ENCODE measurements around the gene KARS1. TPM values are rescaled to one million over a fixed set of nuclear protein-coding genes. Genes with fewer than 3 reads are reported as not detected.

The KARS1 gene
- total RNA-seq, 2 experiments from 2014 or later, result 126 to 172 TPM

GRCh38 chr16:75687361-75687760 is 39.9 kb upstream of the KARS1 start:
- no peak overlapping the region for H3K27ac ChIP-seq (ENCODE audit: low read depth, low read length, poor library complexity, severe bottlenecking)
- no peak overlapping the region for H2AFZ ChIP-seq (ENCODE audit: low read length)
- no peaks in the 10 kb centered on the region for H3K4me1 ChIP-seq (ENCODE audit: insufficient read depth, low read length, poor library complexity, severe bottlenecking)
- no peaks in the 10 kb centered on the region for H3K36me3 ChIP-seq (ENCODE audit: insufficient read depth, low read length)
- no peak for DNase-seq (ENCODE audit: low spot score)
- 0 out of 2 replicates have a peak, but pooled peaks cover 8% of the 10 kb centered on the region for H3K9me3 ChIP-seq (ENCODE audit: low read length)
- H3K4me2 ChIP-seq (ENCODE audit: low read length), result no peak overlapping the region
- ChIA-PET CTCF (ENCODE audit: unreplicated experiment) (no interaction called here), POLR2A (no interaction called here)
- no peak overlapping the region for H3K4me3 ChIP-seq (ENCODE audit: low read depth, low read length, poor library complexity, severe bottlenecking)
- intact Hi-C loops (cut with micrococcal nuclease; ENCODE audit: unreplicated experiment), result no loop called here
- no peak for TF ChIP-seq EZH2phosphoT487 (IDR thresholded peaks at IDR 0.05; ENCODE audit: borderline replicate concordance, low read depth, low read length)
- no peak for TF ChIP-seq CTCF (conservative IDR thresholded peaks at IDR 0.05; ENCODE audit: low read length)
- H3K79me2 ChIP-seq (ENCODE audit: insufficient read depth, low read depth, low read length), result no peaks in the 10 kb centered on the region
- H3K9me2 ChIP-seq (ENCODE audit: insufficient read depth, low read length), result no peaks in the 10 kb centered on the region
- no TSS peak for BruUV-seq (replicated peaks)
- H4K20me1 ChIP-seq (ENCODE audit: insufficient read depth, low read length), result no peaks in the 10 kb centered on the region

- Histone ChIP-seq H4K20me1 (ENCODE audit: insufficient read depth, low read length) (no peaks in the 10 kb centered on the region), H3K9me2 (ENCODE audit: insufficient read depth, low read length) (no peaks in the 10 kb centered on the region), H3K4me1 (ENCODE audit: insufficient read depth, low read length, poor library complexity, severe bottlenecking) (no peaks in the 10 kb centered on the region), H3K79me2 (ENCODE audit: insufficient read depth, low read depth, low read length) (no peaks in the 10 kb centered on the region), H3K4me3 (ENCODE audit: low read depth, low read length, poor library complexity, severe bottlenecking) (no peak overlapping the region), H3K9me3 (ENCODE audit: low read length) (0 out of 2 replicates have a peak, but pooled peaks cover 8% of the 10 kb centered on the region), H3K36me3 (ENCODE audit: insufficient read depth, low read length) (no peaks in the 10 kb centered on the region), H3K4me2 (ENCODE audit: low read length) (no peak overlapping the region), H2AFZ (ENCODE audit: low read length) (no peak overlapping the region), H3K27ac (ENCODE audit: low read depth, low read length, poor library complexity, severe bottlenecking) (no peak overlapping the region)
- intact Hi-C loops (cut with micrococcal nuclease; ENCODE audit: unreplicated experiment), result no loop called here
- no peak for DNase-seq (ENCODE audit: low spot score)
- CTCF ChIA-PET (ENCODE audit: unreplicated experiment), result no interaction called here
- TF ChIP-seq EZH2phosphoT487 (IDR thresholded peaks at IDR 0.05; ENCODE audit: borderline replicate concordance, low read depth, low read length) (no peak), CTCF (conservative IDR thresholded peaks at IDR 0.05; ENCODE audit: low read length) (no peak)
- no TSS peak for BruUV-seq (replicated peaks)
- POLR2A ChIA-PET, result interaction anchor here (0.5 kb wide), 1 partner anchor 175 kb away, joined by 3 read pairs; no protein-coding TSS in a partner anchor
Observed at GRCh38 chr16:75682308-75682707, 34.8 kb upstream of the KARS1 start.

GRCh38 chr16:75679366-75679765 is 31.9 kb upstream of the KARS1 start:
- CTCF ChIA-PET (ENCODE audit: unreplicated experiment), result no interaction called here
- TF ChIP-seq CTCF (conservative IDR thresholded peaks at IDR 0.05; ENCODE audit: low read length) (no peak), EZH2phosphoT487 (IDR thresholded peaks at IDR 0.05; ENCODE audit: borderline replicate concordance, low read depth, low read length) (no peak)
- H3K27ac ChIP-seq (ENCODE audit: low read depth, low read length, poor library complexity, severe bottlenecking), result no peak overlapping the region
- H2AFZ ChIP-seq (ENCODE audit: low read length), result no peak overlapping the region
- H3K4me3 ChIP-seq (ENCODE audit: low read depth, low read length, poor library complexity, severe bottlenecking), result no peak overlapping the region
- no peaks in the 10 kb centered on the region for H3K9me3 ChIP-seq (ENCODE audit: low read length)
- POLR2A ChIA-PET, result no interaction called here
- H3K9me2 ChIP-seq (ENCODE audit: insufficient read depth, low read length), result no peaks in the 10 kb centered on the region
- intact Hi-C loops (cut with micrococcal nuclease; ENCODE audit: unreplicated experiment), result no loop called here
- no peaks in the 10 kb centered on the region for H4K20me1 ChIP-seq (ENCODE audit: insufficient read depth, low read length)
- no peaks in the 10 kb centered on the region for H3K4me1 ChIP-seq (ENCODE audit: insufficient read depth, low read length, poor library complexity, severe bottlenecking)
- H3K79me2 ChIP-seq (ENCODE audit: insufficient read depth, low read depth, low read length), result no peaks in the 10 kb centered on the region
- no TSS peak for BruUV-seq (replicated peaks)
- no peak for DNase-seq (ENCODE audit: low spot score)
- H3K36me3 ChIP-seq (ENCODE audit: insufficient read depth, low read length), result no peaks in the 10 kb centered on the region
- no peak overlapping the region for H3K4me2 ChIP-seq (ENCODE audit: low read length)
